Tibial nerve (tissue), 4 donors: ENCODE data around the gene PIGQ.

Source experiments
- EP300 ChIP-seq, 2 donors: sonication (generic); formaldehyde crosslinking; IDR thresholded peaks; one replicate each; pipeline ENCODE4 v1.6.1; 2017; ENCODE audit warnings: antibody characterized with exemption in 2 of 2, mild to moderate bottlenecking in 1 of 2
- POLR2A ChIP-seq, 2 donors: fragments of 450-650 bp; IDR thresholded peaks; one replicate each; pipeline ENCODE4 v1.6.1; 2017; ENCODE audit warnings: antibody characterized with exemption in 2 of 2, mild to moderate bottlenecking in 2 of 2, moderate library complexity in 2 of 2
- TF ChIP-seq, protein P1 (sequence below), 5 experiments: fragments of 200-600 bp in 3 of 5; fragments of 450-650 bp in 2 of 5; sonication (generic) in 3 of 5; IDR thresholded peaks; one replicate each; pipeline ENCODE4 v1.5.1; 2016 to 2019; ENCODE audit warnings: antibody characterized with exemption in 5 of 5, mild to moderate bottlenecking in 3 of 5, moderate library complexity in 2 of 5

DNA sequence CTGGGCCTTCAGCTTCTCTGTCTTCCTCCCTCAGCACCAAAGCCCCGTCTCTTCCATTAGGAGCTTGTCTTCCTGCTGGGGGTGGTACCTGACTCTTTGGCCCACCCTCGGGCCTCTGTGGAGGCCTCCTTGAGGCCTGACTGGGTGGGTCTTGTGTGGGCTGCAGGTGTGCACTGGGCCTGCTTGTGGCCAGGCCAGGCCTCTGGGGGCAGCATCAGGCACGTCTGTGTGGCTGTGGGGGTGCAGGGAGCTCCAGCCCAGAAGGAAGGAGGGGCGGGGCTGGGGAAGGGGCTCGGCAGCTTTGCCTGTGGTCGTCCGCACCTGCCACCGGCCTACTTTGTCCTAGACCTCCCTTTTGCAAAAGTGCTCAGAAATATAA is 7.0 kb downstream of the PIGQ start:
- TF ChIP-seq EP300 (IDR thresholded peaks at IDR 0.05), result no peak
- TF ChIP-seq, protein P1, sequence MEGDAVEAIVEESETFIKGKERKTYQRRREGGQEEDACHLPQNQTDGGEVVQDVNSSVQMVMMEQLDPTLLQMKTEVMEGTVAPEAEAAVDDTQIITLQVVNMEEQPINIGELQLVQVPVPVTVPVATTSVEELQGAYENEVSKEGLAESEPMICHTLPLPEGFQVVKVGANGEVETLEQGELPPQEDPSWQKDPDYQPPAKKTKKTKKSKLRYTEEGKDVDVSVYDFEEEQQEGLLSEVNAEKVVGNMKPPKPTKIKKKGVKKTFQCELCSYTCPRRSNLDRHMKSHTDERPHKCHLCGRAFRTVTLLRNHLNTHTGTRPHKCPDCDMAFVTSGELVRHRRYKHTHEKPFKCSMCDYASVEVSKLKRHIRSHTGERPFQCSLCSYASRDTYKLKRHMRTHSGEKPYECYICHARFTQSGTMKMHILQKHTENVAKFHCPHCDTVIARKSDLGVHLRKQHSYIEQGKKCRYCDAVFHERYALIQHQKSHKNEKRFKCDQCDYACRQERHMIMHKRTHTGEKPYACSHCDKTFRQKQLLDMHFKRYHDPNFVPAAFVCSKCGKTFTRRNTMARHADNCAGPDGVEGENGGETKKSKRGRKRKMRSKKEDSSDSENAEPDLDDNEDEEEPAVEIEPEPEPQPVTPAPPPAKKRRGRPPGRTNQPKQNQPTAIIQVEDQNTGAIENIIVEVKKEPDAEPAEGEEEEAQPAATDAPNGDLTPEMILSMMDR (IDR thresholded peaks at IDR 0.05), result no peak
- no peak for TF ChIP-seq POLR2A (IDR thresholded peaks at IDR 0.05)
